AG10803 (cell line): ENCODE measurements around the gene RPN2.

Source experiments
- DNase-seq: peaks from one replicate; pipeline ENCODE4 v3.0.0; 2010; ENCODE audit warnings: low read depth
- H3K4me3 ChIP-seq: 2 replicates; pipeline ENCODE4 v1.5.1; 2011; ENCODE audit warnings: mild to moderate bottlenecking, low read length, control low read depth
- CTCF ChIP-seq: conservative IDR thresholded peaks from 2 replicates; pipeline ENCODE4 v1.5.1; 2011; ENCODE audit warnings: mild to moderate bottlenecking, low read length, control low read depth, inconsistent platforms

The RPN2 gene

GRCh38 chr20:37162646-37163045 lies 16.5 kb upstream of the RPN2 start:
- no peak for TF ChIP-seq CTCF
- no peak for DNase-seq
- H3K4me3 ChIP-seq: no peak overlapping the region

- DNase-seq: no peak
- TF ChIP-seq CTCF: no peak
Observed at GRCh38 chr20:37163832-37164554, 15.1 kb upstream of the RPN2 start.

GRCh38 chr20:37165031-37165430 lies 14.1 kb upstream of the RPN2 start:
- TF ChIP-seq CTCF: no peak
- H3K4me3 ChIP-seq: no peak overlapping the region
- peak; percentile 13 for DNase-seq

More at GRCh38 chr20:37163832-37164554, 15.1 kb upstream of the RPN2 start:
- no peak overlapping the region for H3K4me3 ChIP-seq

GRCh38 chr20:37166867-37167266 lies 12.3 kb upstream of the RPN2 start:
- no peak overlapping the region for H3K4me3 ChIP-seq
- TF ChIP-seq CTCF: no peak
- no peak for DNase-seq

- no peak for TF ChIP-seq CTCF
- DNase-seq: no peak
- H3K4me3 ChIP-seq: no peak overlapping the region
Observed at GRCh38 chr20:37172836-37173235, 6.3 kb upstream of the RPN2 start.

GRCh38 chr20:37179683-37180524 lies 774 bp downstream of the RPN2 start:
- peak; percentile 36 for DNase-seq
- no peak for TF ChIP-seq CTCF
- peak overlapping the region; percentile 87 for H3K4me3 ChIP-seq

GRCh38 chr20:37185686-37186085 lies 6.6 kb downstream of the RPN2 start:
- no peak for TF ChIP-seq CTCF
- H3K4me3 ChIP-seq: no peak overlapping the region
- no peak for DNase-seq
